Stimulated activated CD8-positive, alpha-beta memory T cell treated with anti-CD3 and anti-CD28 coated beads, Interleukin-2, amount 100 ng/mL, for 48 hours (primary cell): ENCODE results near the gene LTBP4.
A peak's percentile ranks its signal among the peaks of the same experiment; 100 is the strongest.
"Not testable (repeated sequence)": the region's sequence is repeated elsewhere in the genome, so short reads cannot be mapped to it uniquely, and the experiment has no call there.

Experiments
- DNase-seq, 2 donors: peaks; one replicate each; pipeline ENCODE4 v3.0.0-alpha.2; 2020; ENCODE audit warnings: low read depth in 2 of 2

Gene LTBP4

GRCh38 chr19:40611900-40612698 lies 10.9 kb downstream of the LTBP4 start:
- no peak for DNase-seq

- DNase-seq: peak; percentile 64 to 83
Measured at GRCh38 chr19:40612831-40613689, 11.9 kb downstream of the LTBP4 start.

GRCh38 chr19:40613690-40614621 lies 12.8 kb downstream of the LTBP4 start:
- peak; percentile 71 to 84 for DNase-seq

- peak; percentile 86 to 95 for DNase-seq
Measured at GRCh38 chr19:40614622-40615411, 13.6 kb downstream of the LTBP4 start.

GRCh38 chr19:40616178-40616577 lies 15.0 kb downstream of the LTBP4 start:
- no peak for DNase-seq

- DNase-seq: no peak
Measured at GRCh38 chr19:40616941-40617340, 15.8 kb downstream of the LTBP4 start.

GRCh38 chr19:40617961-40618360 lies 16.8 kb downstream of the LTBP4 start:
- no peak for DNase-seq

GRCh38 chr19:40619333-40620160 lies 18.4 kb downstream of the LTBP4 start:
- no peak for DNase-seq

GRCh38 chr19:40620161-40620485 lies 19.0 kb downstream of the LTBP4 start:
- DNase-seq: no peak

GRCh38 chr19:40621283-40621682 lies 20.1 kb downstream of the LTBP4 start:
- no peak for DNase-seq

- DNase-seq: no peak
Measured at GRCh38 chr19:40621966-40622772, 21.0 kb downstream of the LTBP4 start.

GRCh38 chr19:40622773-40623075 lies 21.6 kb downstream of the LTBP4 start:
- no peak for DNase-seq

GRCh38 chr19:40623403-40624251 lies 22.5 kb downstream of the LTBP4 start:
- no peak for DNase-seq

- DNase-seq: not testable (repeated sequence)
Measured at GRCh38 chr19:40624369-40625153, 23.4 kb downstream of the LTBP4 start.

- no peak for DNase-seq
Measured at GRCh38 chr19:40625406-40626120, 24.4 kb downstream of the LTBP4 start.

- no peak for DNase-seq
Measured at GRCh38 chr19:40626918-40627317, 25.7 kb downstream of the LTBP4 start.
